ENCODE measurements around the gene KRTAP3-3. TPM values are rescaled to one million over a fixed set of nuclear protein-coding genes. Genes with fewer than 3 reads are reported as not detected.

KRTAP3-3 gene
- polyA plus RNA-seq, 1 experiment, result not detected

- CTCF ChIA-PET, result interaction anchor here (0.6 to 1.2 kb wide), 4 partner anchors 10 to 727 kb away, joined by 3 to 5 read pairs (median 3); no protein-coding TSS in a partner anchor
These were observed 24.6 kb upstream of the KRTAP3-3 start for GRCh38 chr17:41018541-41018940.

GRCh38 chr17:41016578-41017215, 22.7 kb upstream of the KRTAP3-3 start:
- ChIA-PET CTCF (interaction anchor here (0.6 to 1.3 kb wide), 3 partner anchors 43 to 631 kb away, joined by 3 to 4 read pairs (median 3); no protein-coding TSS in a partner anchor), POLR2A (no interaction called here)
- Histone ChIP-seq H3K36me3 (ENCODE audit: control insufficient read depth, insufficient read depth, low read length) (no peaks in the 10 kb centered on the region), H3K4me3 (ENCODE audit: low read depth, low read length) (no peak overlapping the region), H3K27me3 (ENCODE audit: control insufficient read depth, insufficient read depth, low read length) (no peaks in the 10 kb centered on the region)
- DNase-seq (ENCODE audit: low read depth), result no peak
- no peak for TF ChIP-seq CTCF (IDR thresholded peaks at IDR 0.05; ENCODE audit: insufficient read depth, low read depth, low read length)

More at GRCh38 chr17:41018541-41018940, 24.6 kb upstream of the KRTAP3-3 start:
- no peak for TF ChIP-seq CTCF (IDR thresholded peaks at IDR 0.05; ENCODE audit: insufficient read depth, low read depth, low read length)
- no peaks in the 10 kb centered on the region for H3K27me3 ChIP-seq (ENCODE audit: control insufficient read depth, insufficient read depth, low read length)
- H3K4me3 ChIP-seq (ENCODE audit: low read depth, low read length), result no peak overlapping the region
- no peaks in the 10 kb centered on the region for H3K36me3 ChIP-seq (ENCODE audit: control insufficient read depth, insufficient read depth, low read length)
- DNase-seq (ENCODE audit: low read depth), result no peak
- POLR2A ChIA-PET, result interaction anchor here (0.6 kb wide), 1 partner anchor 40 kb away, joined by 5 read pairs; no protein-coding TSS in a partner anchor

DNA sequence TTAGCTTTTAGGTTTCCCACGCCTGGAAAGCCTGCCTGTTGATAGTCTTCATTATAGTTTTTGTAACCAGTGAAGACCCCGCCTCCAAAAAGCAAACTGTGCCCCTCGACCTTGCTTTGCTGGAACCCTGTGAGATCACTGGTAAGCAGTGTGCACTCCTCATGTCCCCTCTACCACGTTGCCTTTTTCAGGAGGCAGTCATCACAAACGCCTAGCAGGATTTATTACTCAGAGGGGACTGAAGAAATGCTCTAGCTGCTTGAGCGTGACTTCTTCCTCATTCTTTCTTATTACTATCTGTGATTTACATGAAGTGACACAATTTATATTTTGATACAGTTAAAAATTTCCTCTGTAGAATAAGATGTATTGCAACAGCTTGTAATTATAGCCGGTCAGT, 21.5 kb upstream of the KRTAP3-3 start:
- no peak for DNase-seq (ENCODE audit: low read depth)
- no peak overlapping the region for H3K4me3 ChIP-seq (ENCODE audit: low read depth, low read length)
- H3K27me3 ChIP-seq (ENCODE audit: control insufficient read depth, insufficient read depth, low read length), result no peaks in the 10 kb centered on the region
- no peak for TF ChIP-seq CTCF (IDR thresholded peaks at IDR 0.05; ENCODE audit: insufficient read depth, low read depth, low read length)
- H3K36me3 ChIP-seq (ENCODE audit: control insufficient read depth, insufficient read depth, low read length), result no peaks in the 10 kb centered on the region
- ChIA-PET POLR2A (no interaction called here), CTCF (interaction anchor here (1.0 to 1.3 kb wide), 3 partner anchors 8 to 632 kb away, joined by 3 to 4 read pairs (median 3); no protein-coding TSS in a partner anchor)

DNA sequence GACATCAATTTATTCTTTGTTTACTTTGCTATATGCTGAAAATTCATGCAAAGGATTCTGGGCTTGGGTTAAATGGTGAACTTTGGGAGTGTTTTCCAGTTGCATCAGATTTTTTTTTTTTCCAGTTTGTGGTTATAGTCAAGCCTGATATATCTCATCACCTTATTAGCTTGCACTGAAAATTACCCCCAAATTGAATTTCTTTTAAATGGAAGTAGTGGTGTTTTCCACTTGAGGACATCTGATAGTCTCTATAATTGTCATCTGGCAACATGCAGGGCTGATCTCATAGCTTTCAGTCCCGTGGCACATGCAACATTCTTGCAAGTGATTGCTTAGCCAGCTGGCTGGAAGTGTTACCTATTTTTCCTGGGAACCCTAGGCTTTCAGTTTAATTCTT, 19.6 kb upstream of the KRTAP3-3 start:
- CTCF ChIA-PET, result interaction anchor here (1.0 to 2.0 kb wide), 5 partner anchors 11 to 649 kb away, joined by 3 to 7 read pairs (median 3); partner anchors contain the start of gene KRTAP1-5
- POLR2A ChIA-PET, result interaction anchor here (0.6 to 0.7 kb wide), 2 partner anchors 13 to 86 kb away, joined by 5 read pairs; partner anchors contain the start of gene KRTAP1-5
- Histone ChIP-seq H3K27me3 (ENCODE audit: control insufficient read depth, insufficient read depth, low read length) (no peaks in the 10 kb centered on the region), H3K4me3 (ENCODE audit: low read depth, low read length) (no peak overlapping the region), H3K36me3 (ENCODE audit: control insufficient read depth, insufficient read depth, low read length) (no peaks in the 10 kb centered on the region)
- peak; percentile 71 for DNase-seq (ENCODE audit: low read depth)
- no peak for TF ChIP-seq CTCF (IDR thresholded peaks at IDR 0.05; ENCODE audit: insufficient read depth, low read depth, low read length)

DNA sequence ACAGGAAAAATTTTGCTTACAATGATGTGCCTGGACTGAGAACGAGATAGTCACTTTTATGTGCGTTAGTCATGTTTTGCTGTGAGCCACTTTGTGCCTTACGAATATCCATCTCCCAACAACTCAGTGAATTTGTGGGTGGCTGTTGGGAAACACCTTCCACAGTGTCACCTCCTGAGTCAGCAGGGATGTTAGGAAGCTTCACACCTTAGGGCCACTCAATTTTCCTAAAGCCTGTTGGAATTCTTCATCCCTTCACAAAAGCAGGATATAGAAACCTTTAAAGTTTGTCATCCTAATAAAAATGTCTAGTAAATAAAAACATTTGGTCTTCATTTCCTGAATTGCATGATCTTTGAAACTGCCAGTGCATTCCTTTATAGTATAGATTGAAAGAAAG, 19.2 kb upstream of the KRTAP3-3 start:
- CTCF ChIA-PET, result interaction anchor here (1.0 to 2.0 kb wide), 5 partner anchors 11 to 650 kb away, joined by 3 to 7 read pairs (median 3); partner anchors contain the start of gene KRTAP1-5
- H3K27me3 ChIP-seq (ENCODE audit: control insufficient read depth, insufficient read depth, low read length), result no peaks in the 10 kb centered on the region

More for the DNA sequence above, 19.2 kb upstream of the KRTAP3-3 start:
- Histone ChIP-seq H3K36me3 (ENCODE audit: control insufficient read depth, insufficient read depth, low read length) (no peaks in the 10 kb centered on the region), H3K4me3 (ENCODE audit: low read depth, low read length) (no peak overlapping the region)
- TF ChIP-seq CTCF (IDR thresholded peaks at IDR 0.05; ENCODE audit: insufficient read depth, low read depth, low read length), result no peak
- peak; percentile 91 for DNase-seq (ENCODE audit: low read depth)
- POLR2A ChIA-PET, result interaction anchor here (0.6 kb wide), 1 partner anchor 474 kb away, joined by 14 read pairs; no protein-coding TSS in a partner anchor

All from BJ (cell line).